SK-N-SH treated with all-trans-retinoic acid at 6 μM for 48 hours (cell line): ENCODE data around the gene CHD3.

Experiments used
- ATAC-seq: fragments of 200-7000 bp; cut with Tn5 transposase; 3 replicates; pipeline ENCODE4 v1.9.1; 2020; ENCODE audit warnings: mild to moderate bottlenecking, moderate library complexity
- ARNTL ChIP-seq: fragments of 450-650 bp; formaldehyde crosslinking; IDR thresholded peaks from 2 replicates; pipeline ENCODE4 v1.5.0; 2020; ENCODE audit warnings: low read depth, mild to moderate bottlenecking, moderate library complexity, borderline replicate concordance
- BACH2 ChIP-seq: fragments of 250-450 bp; sonication (Bioruptor Pico); IDR thresholded peaks from 2 replicates; pipeline ENCODE4 v1.9.0; 2021; ENCODE audit warnings: mild to moderate bottlenecking, borderline replicate concordance
- CSDC2 ChIP-seq: fragments of 250-450 bp; sonication (Bioruptor Pico); IDR thresholded peaks from 2 replicates; pipeline ENCODE4 v1.5.0; 2020; ENCODE audit warnings: mild to moderate bottlenecking, moderate library complexity
- CSRNP3 ChIP-seq: fragments of 250-450 bp; sonication (Bioruptor Pico); IDR thresholded peaks from 2 replicates; pipeline ENCODE4 v1.5.1; 2021; ENCODE audit warnings: mild to moderate bottlenecking, moderate library complexity
- ESRRG ChIP-seq: fragments of 250-450 bp; sonication (Bioruptor Pico); IDR thresholded peaks from 2 replicates; pipeline ENCODE4 v1.6.1; 2021; ENCODE audit warnings: mild to moderate bottlenecking
- GLIS3 ChIP-seq: fragments of 250-450 bp; sonication (Bioruptor Pico); IDR thresholded peaks from 2 replicates; pipeline ENCODE4 v1.5.0; 2020; ENCODE audit warnings: mild to moderate bottlenecking, moderate library complexity
- ISL1 ChIP-seq: fragments of 250-450 bp; sonication (Bioruptor Pico); IDR thresholded peaks from 2 replicates; pipeline ENCODE4 v2.1.2; 2022; ENCODE audit warnings: mild to moderate bottlenecking, moderate library complexity
- OSR1 ChIP-seq: fragments of 250-450 bp; sonication (Bioruptor Pico); IDR thresholded peaks from 2 replicates; pipeline ENCODE4 v1.8.0; 2022; ENCODE audit warnings: moderate library complexity, mild to moderate bottlenecking, inconsistent platforms
- PPARA ChIP-seq: fragments of 250-450 bp; sonication (Bioruptor Pico); IDR thresholded peaks from 2 replicates; pipeline ENCODE4 v1.5.0; 2020; ENCODE audit warnings: mild to moderate bottlenecking, borderline replicate concordance
- RARB ChIP-seq: fragments of 250-450 bp; sonication (Bioruptor Pico); IDR thresholded peaks from 2 replicates; pipeline ENCODE4 v1.8.0; 2021; ENCODE audit warnings: mild to moderate bottlenecking, moderate library complexity
- SNAI2 ChIP-seq: fragments of 250-450 bp; sonication (Bioruptor Pico); IDR thresholded peaks from 2 replicates; pipeline ENCODE4 v1.5.0; 2020; ENCODE audit warnings: mild to moderate bottlenecking, moderate library complexity
- TCF4 ChIP-seq: fragments of 250-450 bp; sonication (Bioruptor Pico); IDR thresholded peaks from 2 replicates; pipeline ENCODE4 v1.8.0; 2021; ENCODE audit warnings: mild to moderate bottlenecking, moderate library complexity, borderline replicate concordance
- TOX ChIP-seq: fragments of 250-450 bp; sonication (Bioruptor Pico); IDR thresholded peaks from 2 replicates; pipeline ENCODE4 v1.8.0; 2021; ENCODE audit warnings: mild to moderate bottlenecking, moderate library complexity, borderline replicate concordance
- ZC3H10 ChIP-seq: fragments of 250-450 bp; sonication (Bioruptor Pico); IDR thresholded peaks from 2 replicates; pipeline ENCODE4 v1.5.1; 2021; ENCODE audit warnings: mild to moderate bottlenecking, moderate library complexity
- ZFP3 ChIP-seq: fragments of 250-450 bp; sonication (Bioruptor Pico); IDR thresholded peaks from 2 replicates; pipeline ENCODE4 v1.5.0; 2020; ENCODE audit warnings: mild to moderate bottlenecking, moderate library complexity
- ZFP30 ChIP-seq: fragments of 450-650 bp; formaldehyde crosslinking; IDR thresholded peaks from 2 replicates; pipeline ENCODE4 v1.5.0; 2022; ENCODE audit warnings: mild to moderate bottlenecking, moderate library complexity
- ZNF565 ChIP-seq: fragments of 450-650 bp; formaldehyde crosslinking; conservative IDR thresholded peaks from 2 replicates; pipeline ENCODE4 v1.5.0; 2020; ENCODE audit warnings: low read depth, mild to moderate bottlenecking, moderate library complexity
- ZNF70 ChIP-seq: fragments of 450-650 bp; formaldehyde crosslinking; IDR thresholded peaks from 2 replicates; pipeline ENCODE4 v1.5.0; 2020; ENCODE audit warnings: mild to moderate bottlenecking, moderate library complexity
- ZNF8 ChIP-seq: fragments of 450-650 bp; formaldehyde crosslinking; IDR thresholded peaks from 2 replicates; pipeline ENCODE4 v1.5.0; 2020; ENCODE audit warnings: mild to moderate bottlenecking, moderate library complexity
- TF ChIP-seq, protein P1 (sequence below): fragments of 250-450 bp; sonication (Bioruptor Pico); IDR thresholded peaks from 2 replicates; pipeline ENCODE4 v1.5.0; 2020; ENCODE audit warnings: mild to moderate bottlenecking, moderate library complexity
- TF ChIP-seq, protein P2 (sequence below): fragments of 250-450 bp; sonication (Bioruptor Pico); IDR thresholded peaks from 2 replicates; pipeline ENCODE4 v1.8.0; 2020; ENCODE audit warnings: mild to moderate bottlenecking, moderate library complexity, borderline replicate concordance
- TF ChIP-seq, protein P3 (sequence below): fragments of 250-450 bp; sonication (Bioruptor Pico); IDR thresholded peaks from 2 replicates; pipeline ENCODE4 v1.5.1; 2020; ENCODE audit warnings: low read depth, mild to moderate bottlenecking, moderate library complexity

CHD3 gene

DNA sequence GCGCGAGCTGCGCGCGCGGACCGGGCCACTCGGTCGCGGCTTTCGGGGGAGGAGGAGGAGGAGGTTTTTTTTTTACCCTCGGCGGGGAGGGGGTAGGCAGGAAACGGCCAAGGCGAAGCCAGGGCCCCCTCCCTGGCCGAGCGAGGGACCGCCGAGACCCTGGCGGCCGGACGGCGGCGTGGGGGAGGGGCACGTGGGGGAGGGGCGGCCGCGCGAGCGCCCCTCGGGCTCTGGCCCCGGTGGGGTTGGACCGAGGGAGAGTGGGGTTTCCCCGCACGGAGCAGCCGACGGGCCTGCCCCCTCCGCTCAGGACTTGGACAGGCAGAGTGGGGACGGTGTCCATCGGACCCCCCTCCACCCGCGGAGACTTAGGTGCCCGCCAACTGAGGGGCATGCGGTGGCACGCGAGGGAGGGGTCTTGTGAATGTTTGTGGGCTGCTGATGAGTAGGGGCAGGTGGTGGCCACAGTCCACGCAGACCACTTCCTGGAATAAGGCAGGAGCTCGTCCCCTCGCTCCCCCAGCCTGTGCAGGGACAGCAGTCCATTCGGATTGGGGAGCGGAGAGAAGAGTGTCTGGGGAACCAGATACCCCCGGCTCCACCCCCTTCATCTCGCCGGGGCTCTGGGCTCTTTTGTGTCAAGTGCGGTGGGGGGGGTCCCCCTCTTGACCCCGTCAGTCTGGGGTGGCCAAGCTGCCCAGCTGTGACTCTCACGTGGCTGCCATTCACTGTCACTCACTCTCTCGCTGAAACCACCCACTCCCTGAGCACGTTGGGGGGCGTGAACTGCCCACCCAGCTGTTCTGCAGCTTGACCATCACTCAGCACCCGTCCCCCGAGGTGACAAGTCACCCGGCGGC is 3.0 kb upstream of the CHD3 start:
- peak; percentile 9; the same call in 1 of the 3 replicates for ATAC-seq

DNA sequence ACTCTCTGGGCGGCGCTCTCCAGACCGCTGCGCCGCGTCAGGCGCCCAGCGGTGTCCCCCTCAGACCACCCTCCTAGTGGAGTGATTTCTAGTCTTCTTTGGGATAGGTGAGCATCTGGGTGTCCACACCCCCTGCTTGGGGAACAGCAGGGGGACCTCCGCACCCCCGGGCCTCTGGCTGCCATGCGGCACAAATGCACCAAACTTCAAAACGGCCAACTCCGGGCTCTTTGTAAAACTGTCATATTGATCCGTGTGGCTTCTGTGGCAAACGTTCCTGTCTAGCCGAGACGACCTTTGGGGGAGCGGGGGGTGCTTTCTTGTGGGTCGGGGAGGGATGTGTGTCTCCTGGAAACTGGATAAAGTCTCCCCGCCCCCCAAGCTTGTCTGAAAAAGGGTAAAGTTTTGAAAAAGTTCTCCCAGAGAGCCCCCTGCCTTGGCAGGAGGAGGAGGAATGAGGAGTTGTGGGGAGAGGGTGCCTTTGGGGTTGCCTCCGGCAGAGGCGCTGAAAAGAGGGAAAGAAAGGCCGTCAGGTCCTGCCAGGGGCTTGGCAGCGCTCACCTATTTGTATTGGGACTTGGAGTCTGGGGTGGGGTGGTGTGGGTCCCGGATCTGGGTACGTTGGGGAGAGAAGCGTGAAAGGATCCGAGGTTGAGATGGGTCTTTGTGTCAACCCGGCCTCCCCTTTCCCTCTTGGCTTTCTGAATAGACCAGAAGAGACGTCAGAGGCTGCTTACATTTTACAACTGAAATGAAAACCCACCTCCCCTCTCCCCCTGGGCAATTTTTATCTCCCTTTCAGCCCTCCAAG is 2.2 kb upstream of the CHD3 start:
- ATAC-seq = peak; percentile 8
- no peak for TF ChIP-seq PPARA (CRISPR knock-in tag)
- no peak for TF ChIP-seq BACH2 (CRISPR knock-in tag)
- no peak for TF ChIP-seq TCF4 (CRISPR knock-in tag)
- TF ChIP-seq, protein P1, sequence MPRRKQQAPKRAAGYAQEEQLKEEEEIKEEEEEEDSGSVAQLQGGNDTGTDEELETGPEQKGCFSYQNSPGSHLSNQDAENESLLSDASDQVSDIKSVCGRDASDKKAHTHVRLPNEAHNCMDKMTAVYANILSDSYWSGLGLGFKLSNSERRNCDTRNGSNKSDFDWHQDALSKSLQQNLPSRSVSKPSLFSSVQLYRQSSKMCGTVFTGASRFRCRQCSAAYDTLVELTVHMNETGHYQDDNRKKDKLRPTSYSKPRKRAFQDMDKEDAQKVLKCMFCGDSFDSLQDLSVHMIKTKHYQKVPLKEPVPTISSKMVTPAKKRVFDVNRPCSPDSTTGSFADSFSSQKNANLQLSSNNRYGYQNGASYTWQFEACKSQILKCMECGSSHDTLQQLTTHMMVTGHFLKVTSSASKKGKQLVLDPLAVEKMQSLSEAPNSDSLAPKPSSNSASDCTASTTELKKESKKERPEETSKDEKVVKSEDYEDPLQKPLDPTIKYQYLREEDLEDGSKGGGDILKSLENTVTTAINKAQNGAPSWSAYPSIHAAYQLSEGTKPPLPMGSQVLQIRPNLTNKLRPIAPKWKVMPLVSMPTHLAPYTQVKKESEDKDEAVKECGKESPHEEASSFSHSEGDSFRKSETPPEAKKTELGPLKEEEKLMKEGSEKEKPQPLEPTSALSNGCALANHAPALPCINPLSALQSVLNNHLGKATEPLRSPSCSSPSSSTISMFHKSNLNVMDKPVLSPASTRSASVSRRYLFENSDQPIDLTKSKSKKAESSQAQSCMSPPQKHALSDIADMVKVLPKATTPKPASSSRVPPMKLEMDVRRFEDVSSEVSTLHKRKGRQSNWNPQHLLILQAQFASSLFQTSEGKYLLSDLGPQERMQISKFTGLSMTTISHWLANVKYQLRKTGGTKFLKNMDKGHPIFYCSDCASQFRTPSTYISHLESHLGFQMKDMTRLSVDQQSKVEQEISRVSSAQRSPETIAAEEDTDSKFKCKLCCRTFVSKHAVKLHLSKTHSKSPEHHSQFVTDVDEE (CRISPR knock-in tag) = no peak
- no peak for TF ChIP-seq ESRRG
- TF ChIP-seq ZNF565 (CRISPR knock-in tag) = no peak
- TF ChIP-seq ARNTL (CRISPR knock-in tag) = no peak
- no peak for TF ChIP-seq SNAI2 (CRISPR knock-in tag)
- TF ChIP-seq, protein P2, sequence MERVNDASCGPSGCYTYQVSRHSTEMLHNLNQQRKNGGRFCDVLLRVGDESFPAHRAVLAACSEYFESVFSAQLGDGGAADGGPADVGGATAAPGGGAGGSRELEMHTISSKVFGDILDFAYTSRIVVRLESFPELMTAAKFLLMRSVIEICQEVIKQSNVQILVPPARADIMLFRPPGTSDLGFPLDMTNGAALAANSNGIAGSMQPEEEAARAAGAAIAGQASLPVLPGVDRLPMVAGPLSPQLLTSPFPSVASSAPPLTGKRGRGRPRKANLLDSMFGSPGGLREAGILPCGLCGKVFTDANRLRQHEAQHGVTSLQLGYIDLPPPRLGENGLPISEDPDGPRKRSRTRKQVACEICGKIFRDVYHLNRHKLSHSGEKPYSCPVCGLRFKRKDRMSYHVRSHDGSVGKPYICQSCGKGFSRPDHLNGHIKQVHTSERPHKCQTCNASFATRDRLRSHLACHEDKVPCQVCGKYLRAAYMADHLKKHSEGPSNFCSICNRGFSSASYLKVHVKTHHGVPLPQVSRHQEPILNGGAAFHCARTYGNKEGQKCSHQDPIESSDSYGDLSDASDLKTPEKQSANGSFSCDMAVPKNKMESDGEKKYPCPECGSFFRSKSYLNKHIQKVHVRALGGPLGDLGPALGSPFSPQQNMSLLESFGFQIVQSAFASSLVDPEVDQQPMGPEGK (CRISPR knock-in tag) = no peak
- no peak for TF ChIP-seq ZNF70 (CRISPR knock-in tag)
- TF ChIP-seq ZFP30 = no peak
- TF ChIP-seq TOX (CRISPR knock-in tag) = no peak

More for the DNA sequence above, 3.0 kb upstream of the CHD3 start:
- TF ChIP-seq PPARA (CRISPR knock-in tag) (no peak), RARB (no peak), ZC3H10 (CRISPR knock-in tag) (no peak), ZNF8 (CRISPR knock-in tag) (no peak), ZNF70 (CRISPR knock-in tag) (no peak), ZFP3 (CRISPR knock-in tag) (no peak), OSR1 (CRISPR knock-in tag) (no peak), SNAI2 (CRISPR knock-in tag) (no peak), ZFP30 (no peak), ISL1 (CRISPR knock-in tag) (no peak), ESRRG (no peak), CSRNP3 (no peak), BACH2 (CRISPR knock-in tag) (no peak), GLIS3 (CRISPR knock-in tag) (no peak), CSDC2 (CRISPR knock-in tag) (no peak)
- TF ChIP-seq, protein P3, sequence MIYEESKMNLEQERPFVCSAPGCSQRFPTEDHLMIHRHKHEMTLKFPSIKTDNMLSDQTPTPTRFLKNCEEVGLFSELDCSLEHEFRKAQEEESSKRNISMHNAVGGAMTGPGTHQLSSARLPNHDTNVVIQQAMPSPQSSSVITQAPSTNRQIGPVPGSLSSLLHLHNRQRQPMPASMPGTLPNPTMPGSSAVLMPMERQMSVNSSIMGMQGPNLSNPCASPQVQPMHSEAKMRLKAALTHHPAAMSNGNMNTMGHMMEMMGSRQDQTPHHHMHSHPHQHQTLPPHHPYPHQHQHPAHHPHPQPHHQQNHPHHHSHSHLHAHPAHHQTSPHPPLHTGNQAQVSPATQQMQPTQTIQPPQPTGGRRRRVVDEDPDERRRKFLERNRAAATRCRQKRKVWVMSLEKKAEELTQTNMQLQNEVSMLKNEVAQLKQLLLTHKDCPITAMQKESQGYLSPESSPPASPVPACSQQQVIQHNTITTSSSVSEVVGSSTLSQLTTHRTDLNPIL = no peak
- TF ChIP-seq, protein P2 (CRISPR knock-in tag) = no peak
